Ovary (tissue), 9 donors: ENCODE measurements around the gene NPS. TPM values are rescaled to one million over a fixed set of nuclear protein-coding genes. Genes with fewer than 3 reads are reported as not detected.

ENCODE experiments used
- DNase-seq, 5 donors: peaks; one replicate each; pipeline ENCODE4 v3.0.0-alpha.2; 2019 to 2020
- H3K27ac ChIP-seq, 2 donors: fragments of 200-600 bp; one replicate each; pipeline versions ENCODE4 v1.5.1 to v1.8.0; 2019 to 2022
- H3K27me3 ChIP-seq: fragments of 200-600 bp; one replicate; pipeline ENCODE4 v1.8.0; 2022
- H3K36me3 ChIP-seq: fragments of 200-600 bp; sonication (generic); one replicate; pipeline ENCODE4 v1.5.1; 2019
- H3K4me1 ChIP-seq: one replicate; pipeline ENCODE4 v1.8.1; 2013; ENCODE audit warnings: mild to moderate bottlenecking, moderate library complexity; ENCODE audit not compliant: insufficient read depth
- H3K4me3 ChIP-seq: fragments of 200-600 bp; sonication (generic); one replicate; pipeline ENCODE4 v1.5.1; 2017
- H3K9me3 ChIP-seq, 2 donors: fragments of 200-600 bp in 1 of 2; sonication (generic) in 1 of 2; one replicate each; pipeline versions ENCODE4 v1.5.1 to v1.8.1; 2013 to 2019; ENCODE audit warnings: mild to moderate bottlenecking in 1 of 2, moderate library complexity in 1 of 2
- EP300 ChIP-seq: sonication (generic); formaldehyde crosslinking; IDR thresholded peaks from one replicate; pipeline ENCODE4 v1.6.1; 2017; ENCODE audit warnings: antibody characterized with exemption
- POLR2A ChIP-seq: fragments of 450-650 bp; IDR thresholded peaks from one replicate; pipeline ENCODE4 v1.6.1; 2017; ENCODE audit warnings: antibody characterized with exemption, mild to moderate bottlenecking, moderate library complexity
- WGBS, 3 donors: extraction: QIAGEN DNeasy Blood & Tissue Kit in 1 of 3; methylation state at CpG; one replicate each; pipeline versions ENCODE4 v1.1.5 to v1.1.7; 2013 to 2017; 5-methylcytosine and 5-hydroxymethylcytosine counted together
- intact Hi-C, 4 donors: fragments of 100-400 bp; cut with DNase I; formaldehyde crosslinking; loops; one replicate each; pipeline versions ENCODE4 v1.11.0 to v1.15.1; 2022 to 2023
- polyA plus RNA-seq, 2 donors: library from polyadenylated mRNA; stranded (reverse); fragments of 200-250 nt in 1 of 2; fragments of 350-450 nt in 1 of 2; fragmentation: Illumina TruSeq in 1 of 2; extraction: RNeasy Lipid Tissue Mini Kit (QIAGEN cat#74804) in 1 of 2; gene quantifications; one replicate each; pipeline ENCODE4 v1.2.3, GENCODE V29; 2013 to 2014
- total RNA-seq, 7 donors: library from RNA; depleted of rRNA in 2 of 7; stranded (reverse); fragments of >200 nt in 2 of 7; fragmentation: NEBNext Ultra II Directional in 3 of 7; extraction: Animal tissue kit (Norgen Biotek cat#: 25700) in 3 of 7; gene quantifications; one replicate each; pipeline versions ENCODE4 v1.1.0 to v1.2.4, GENCODE V29; 2016 to 2023
- TF ChIP-seq, protein P1 (sequence below), 3 donors: fragments of 450-650 bp in 2 of 3; fragments of 200-600 bp in 1 of 3; IDR thresholded peaks; one replicate each; pipeline versions ENCODE4 v1.5.1 to v1.8.0; 2016 to 2022; ENCODE audit warnings: antibody characterized with exemption in 3 of 3, mild to moderate bottlenecking in 1 of 3
- donor health status: DM: no; HTN: no; CAD: no; lungs with moderate emphysema.
- donor health status: DM: no; HTN: no; CAD: no.
- donor health status: Bipolar disorder and iron deficiency.
- donor health status: DM: yes; HTN: yes; CAD: no.
- donor health status: DM: no; HTN: no; CAD: no.
- donor health status: DM: yes; HTN: yes; CAD: no.

Gene NPS
- total and polyA plus RNA-seq, 9 donors: not detected

DNA sequence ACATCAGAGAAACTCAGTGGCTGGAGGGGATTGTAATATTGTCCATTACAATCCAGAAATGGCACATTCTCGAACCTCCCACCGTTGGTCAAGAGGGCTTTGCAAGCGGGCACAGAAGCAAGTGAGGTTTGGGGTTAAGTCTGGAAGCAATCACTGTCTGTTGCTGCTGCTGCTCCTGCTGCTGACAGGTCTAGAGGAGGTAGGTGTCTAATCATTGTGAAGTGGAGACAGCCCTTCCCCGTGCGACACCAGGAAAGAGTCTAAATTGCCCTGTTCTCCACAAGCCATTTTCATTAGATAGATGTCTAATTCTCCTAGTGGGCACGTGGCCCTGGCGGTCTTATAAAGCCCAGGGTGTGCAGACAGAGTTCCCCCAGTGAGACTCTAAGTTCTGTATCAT, 43.5 kb downstream of the NPS start:
- H3K9me3 ChIP-seq: no peaks in the 10 kb centered on the region
- no peak overlapping the region for H3K4me3 ChIP-seq
- WGBS, 3 donors: 76 to 82% (median 77%) methylated on average over 7 of the region's 7 CpGs
- TF ChIP-seq EP300: no peak
- no peak for TF ChIP-seq POLR2A
- TF ChIP-seq, protein P1, sequence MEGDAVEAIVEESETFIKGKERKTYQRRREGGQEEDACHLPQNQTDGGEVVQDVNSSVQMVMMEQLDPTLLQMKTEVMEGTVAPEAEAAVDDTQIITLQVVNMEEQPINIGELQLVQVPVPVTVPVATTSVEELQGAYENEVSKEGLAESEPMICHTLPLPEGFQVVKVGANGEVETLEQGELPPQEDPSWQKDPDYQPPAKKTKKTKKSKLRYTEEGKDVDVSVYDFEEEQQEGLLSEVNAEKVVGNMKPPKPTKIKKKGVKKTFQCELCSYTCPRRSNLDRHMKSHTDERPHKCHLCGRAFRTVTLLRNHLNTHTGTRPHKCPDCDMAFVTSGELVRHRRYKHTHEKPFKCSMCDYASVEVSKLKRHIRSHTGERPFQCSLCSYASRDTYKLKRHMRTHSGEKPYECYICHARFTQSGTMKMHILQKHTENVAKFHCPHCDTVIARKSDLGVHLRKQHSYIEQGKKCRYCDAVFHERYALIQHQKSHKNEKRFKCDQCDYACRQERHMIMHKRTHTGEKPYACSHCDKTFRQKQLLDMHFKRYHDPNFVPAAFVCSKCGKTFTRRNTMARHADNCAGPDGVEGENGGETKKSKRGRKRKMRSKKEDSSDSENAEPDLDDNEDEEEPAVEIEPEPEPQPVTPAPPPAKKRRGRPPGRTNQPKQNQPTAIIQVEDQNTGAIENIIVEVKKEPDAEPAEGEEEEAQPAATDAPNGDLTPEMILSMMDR (IDR thresholded peaks at IDR 0.05): no peak
- H3K27ac ChIP-seq: no peak overlapping the region
- H3K4me1 ChIP-seq: no peaks in the 10 kb centered on the region
- intact Hi-C loops: no loop called here
- DNase-seq: no peak
- H3K36me3 ChIP-seq: no peaks in the 10 kb centered on the region
- H3K27me3 ChIP-seq: no peaks in the 10 kb centered on the region

DNA sequence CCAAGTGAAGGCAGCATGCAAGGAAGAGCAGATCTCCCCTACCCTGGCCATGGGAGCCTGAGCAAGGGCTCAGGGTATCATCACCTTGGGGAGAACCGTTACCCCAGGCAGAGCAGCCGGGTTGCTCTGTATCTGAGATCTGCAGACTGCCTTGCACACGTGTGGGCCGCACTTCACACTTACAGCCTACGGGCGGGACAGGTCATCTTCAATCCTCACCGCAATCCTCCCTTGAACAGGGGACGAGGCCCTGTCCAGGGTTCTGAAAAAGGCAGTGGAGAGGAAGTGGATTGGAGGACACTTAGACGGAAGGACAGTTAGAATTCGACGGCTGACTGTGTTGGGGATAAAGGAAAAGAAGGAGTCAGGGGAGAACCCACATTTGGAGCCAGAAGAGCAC, 51.4 kb downstream of the NPS start:
- intact Hi-C loops: no loop called here
- no peaks in the 10 kb centered on the region for H3K27me3 ChIP-seq
- WGBS, 3 donors: 13 to 28% (median 15%) methylated on average over 11 of the region's 11 CpGs
- no peaks in the 10 kb centered on the region for H3K4me1 ChIP-seq
- H3K4me3 ChIP-seq: no peak overlapping the region
- no peak for DNase-seq
- no peak overlapping the region for H3K27ac ChIP-seq
- H3K9me3 ChIP-seq: no peaks in the 10 kb centered on the region
- TF ChIP-seq POLR2A (no peak), EP300 (no peak)
- TF ChIP-seq, protein P1 (IDR thresholded peaks at IDR 0.05): no peak
- H3K36me3 ChIP-seq: no peaks in the 10 kb centered on the region

Other genes with a start within 250 kb of the NPS start
- gene FOXI2, start 187.9 kb downstream of the NPS start, total RNA-seq: under 1 TPM in 3 of 7 donors, not detected in 4; 0.07 to 0.61 (median 0.24) TPM
- under 1 TPM; 0.01 to 0.35 TPM for gene FOXI2, start 187.9 kb downstream of the NPS start, polyA plus RNA-seq